Measurements from ENCODE around the gene FAM240A. TPM values are rescaled to one million over a fixed set of nuclear protein-coding genes. Genes with fewer than 3 reads are reported as not detected.

The FAM240A gene
- total RNA-seq, 2 donors from 2014 or later, result not detected

DNA sequence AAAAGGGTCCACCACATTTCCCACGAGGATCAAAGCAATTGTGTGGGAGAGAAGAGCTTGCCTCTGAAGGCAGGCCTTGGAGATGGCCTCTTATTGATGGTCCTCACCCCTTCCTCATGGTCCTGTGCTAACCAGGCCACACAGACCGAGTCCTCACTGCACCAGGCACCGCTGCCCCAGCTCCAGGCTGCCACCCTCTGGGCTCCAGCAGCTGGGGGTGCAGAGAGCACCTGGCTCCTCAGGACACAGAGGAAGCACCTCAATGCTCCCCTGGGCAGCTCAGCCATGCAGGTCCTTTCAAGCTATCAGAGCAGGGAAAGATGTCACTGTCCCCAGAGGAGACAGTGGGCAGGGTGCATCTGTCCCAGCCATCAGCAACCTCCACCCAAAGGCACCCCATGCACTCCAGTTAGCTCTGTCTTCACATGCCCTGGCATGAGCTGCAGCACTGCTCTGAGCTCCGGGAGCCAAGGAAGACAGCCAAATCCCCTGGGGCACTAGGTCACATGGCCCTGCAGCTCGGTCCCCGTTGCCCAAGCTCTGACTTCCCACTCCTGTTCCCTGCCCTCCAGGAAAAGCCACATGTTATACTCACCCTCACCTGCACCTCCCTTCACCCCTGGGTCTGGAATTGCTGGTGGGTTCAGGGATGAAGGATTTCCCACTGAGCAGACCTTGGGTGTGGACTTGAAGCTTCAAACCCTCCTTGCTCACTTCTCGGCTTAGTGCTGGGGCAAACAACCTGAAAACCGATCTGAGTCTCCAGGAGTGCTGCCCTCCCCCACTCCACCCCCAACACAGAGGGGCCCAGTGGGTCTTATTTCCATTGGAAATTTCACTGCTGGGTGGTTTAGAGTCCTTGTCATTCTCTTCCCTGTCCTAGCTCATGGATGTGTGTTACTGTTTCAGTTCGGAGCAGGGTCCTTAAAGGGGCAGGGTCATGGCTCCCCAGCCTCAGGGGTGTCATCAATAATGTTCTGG is 48.5 kb downstream of the FAM240A start:
- Mint-ChIP-seq H3K36me3 (ENCODE audit: low read depth) (no peaks in the 10 kb centered on the region), H3K27me3 (ENCODE audit: insufficient read depth) (peaks cover 2% of the 10 kb centered on the region), H3K4me1 (peaks cover 44% of the 10 kb centered on the region), H3K9me3 (no peaks in the 10 kb centered on the region), H3K4me3 (no peak overlapping the region), H3K27ac (no peak overlapping the region)
- H3K9ac ChIP-seq (ENCODE audit: extremely low read depth, low read length, poor library complexity, severe bottlenecking), result no peak overlapping the region
- peak; percentile 49 for DNase-seq
- TF ChIP-seq, protein P1, sequence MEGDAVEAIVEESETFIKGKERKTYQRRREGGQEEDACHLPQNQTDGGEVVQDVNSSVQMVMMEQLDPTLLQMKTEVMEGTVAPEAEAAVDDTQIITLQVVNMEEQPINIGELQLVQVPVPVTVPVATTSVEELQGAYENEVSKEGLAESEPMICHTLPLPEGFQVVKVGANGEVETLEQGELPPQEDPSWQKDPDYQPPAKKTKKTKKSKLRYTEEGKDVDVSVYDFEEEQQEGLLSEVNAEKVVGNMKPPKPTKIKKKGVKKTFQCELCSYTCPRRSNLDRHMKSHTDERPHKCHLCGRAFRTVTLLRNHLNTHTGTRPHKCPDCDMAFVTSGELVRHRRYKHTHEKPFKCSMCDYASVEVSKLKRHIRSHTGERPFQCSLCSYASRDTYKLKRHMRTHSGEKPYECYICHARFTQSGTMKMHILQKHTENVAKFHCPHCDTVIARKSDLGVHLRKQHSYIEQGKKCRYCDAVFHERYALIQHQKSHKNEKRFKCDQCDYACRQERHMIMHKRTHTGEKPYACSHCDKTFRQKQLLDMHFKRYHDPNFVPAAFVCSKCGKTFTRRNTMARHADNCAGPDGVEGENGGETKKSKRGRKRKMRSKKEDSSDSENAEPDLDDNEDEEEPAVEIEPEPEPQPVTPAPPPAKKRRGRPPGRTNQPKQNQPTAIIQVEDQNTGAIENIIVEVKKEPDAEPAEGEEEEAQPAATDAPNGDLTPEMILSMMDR (conservative IDR thresholded peaks at IDR 0.05), result no peak
- WGBS, 2 experiments (ENCODE audit: insufficient coverage in 1 of 2, insufficient read length in 1 of 2), result 58 to 61% methylated on average over 6 to 9 of the region's 9 CpGs
- H3K4me1 ChIP-seq (ENCODE audit: control insufficient read depth, insufficient read depth, low read length), result peaks cover 9% of the 10 kb centered on the region
- no peak overlapping the region for H3K27ac ChIP-seq (ENCODE audit: low read depth, low read length)
- H3K27me3 ChIP-seq (ENCODE audit: control insufficient read depth, insufficient read depth, low read length, poor library complexity, severe bottlenecking), result no peaks in the 10 kb centered on the region
- H3K9me3 ChIP-seq (ENCODE audit: control insufficient read depth, low read length), result no peaks in the 10 kb centered on the region
- no peak overlapping the region for H3K4me3 ChIP-seq (ENCODE audit: low read length)
- H3K36me3 ChIP-seq (ENCODE audit: control insufficient read depth, insufficient read depth, low read length), result no peaks in the 10 kb centered on the region

GRCh38 chr3:46661776-46662766 is 49.7 kb downstream of the FAM240A start:
- DNase-seq, result peak; percentile 62
- TF ChIP-seq, protein P1 (conservative IDR thresholded peaks at IDR 0.05), result no peak
- Histone ChIP-seq H3K4me1 (ENCODE audit: control insufficient read depth, insufficient read depth, low read length) (peaks cover 9% of the 10 kb centered on the region), H3K27ac (ENCODE audit: low read depth, low read length) (no peak overlapping the region), H3K27me3 (ENCODE audit: control insufficient read depth, insufficient read depth, low read length, poor library complexity, severe bottlenecking) (no peaks in the 10 kb centered on the region), H3K9ac (ENCODE audit: extremely low read depth, low read length, poor library complexity, severe bottlenecking) (no peak overlapping the region), H3K4me3 (ENCODE audit: low read length) (no peak overlapping the region), H3K9me3 (ENCODE audit: control insufficient read depth, low read length) (no peaks in the 10 kb centered on the region), H3K36me3 (ENCODE audit: control insufficient read depth, insufficient read depth, low read length) (no peaks in the 10 kb centered on the region)
- no peak overlapping the region for H3K4me3 Mint-ChIP-seq
- peaks cover 39% of the 10 kb centered on the region for H3K4me1 Mint-ChIP-seq
- H3K9me3 Mint-ChIP-seq, result no peaks in the 10 kb centered on the region
- WGBS, 2 experiments (ENCODE audit: insufficient coverage in 1 of 2, insufficient read length in 1 of 2), result 76 to 80% methylated on average over 11 to 15 of the region's 15 CpGs
- peaks cover 2% of the 10 kb centered on the region for H3K27me3 Mint-ChIP-seq (ENCODE audit: insufficient read depth)
- H3K27ac Mint-ChIP-seq, result no peak overlapping the region
- H3K36me3 Mint-ChIP-seq (ENCODE audit: low read depth), result no peaks in the 10 kb centered on the region
